HUES6 (cell line): Measurements from ENCODE around the gene STK11IP.

Experiments
- H3K27ac ChIP-seq: 2 replicates; pipeline ENCODE4 v1.7.0; 2013; ENCODE audit warnings: low read depth, mild to moderate bottlenecking, low read length, inconsistent platforms
- H3K27me3 ChIP-seq: 2 replicates; pipeline ENCODE4 v1.6.1; 2013; ENCODE audit warnings: low read length; ENCODE audit not compliant: control insufficient read depth, insufficient read depth
- H3K36me3 ChIP-seq: 2 replicates; pipeline ENCODE4 v1.6.1; 2013; ENCODE audit warnings: low read length; ENCODE audit not compliant: control insufficient read depth, insufficient read depth
- H3K4me1 ChIP-seq: 2 replicates; pipeline ENCODE4 v1.6.1; 2013; ENCODE audit warnings: low read length; ENCODE audit not compliant: control insufficient read depth, insufficient read depth
- H3K4me3 ChIP-seq: 2 replicates; pipeline ENCODE4 v1.5.1; 2013; ENCODE audit warnings: low read depth, low read length
- H3K9ac ChIP-seq: one replicate; pipeline ENCODE4 v1.6.1; 2013; ENCODE audit warnings: mild to moderate bottlenecking, low read length
- H3K9me3 ChIP-seq: 2 replicates; pipeline ENCODE4 v1.6.1; 2013; ENCODE audit warnings: low read depth, low read length; ENCODE audit not compliant: control insufficient read depth, insufficient read depth

STK11IP gene

GRCh38 chr2:219611866-219612576, 14.4 kb downstream of the STK11IP start:
- peaks cover 48% of the 10 kb centered on the region for H3K36me3 ChIP-seq
- no peak overlapping the region for H3K9ac ChIP-seq
- no peaks in the 10 kb centered on the region for H3K4me1 ChIP-seq
- no peak overlapping the region for H3K27ac ChIP-seq
- no peaks in the 10 kb centered on the region for H3K27me3 ChIP-seq
- no peaks in the 10 kb centered on the region for H3K9me3 ChIP-seq
- H3K4me3 ChIP-seq, result no peak overlapping the region

- Histone ChIP-seq H3K4me3 (no peak overlapping the region), H3K27ac (no peak overlapping the region), H3K9ac (no peak overlapping the region), H3K27me3 (no peaks in the 10 kb centered on the region), H3K9me3 (no peaks in the 10 kb centered on the region), H3K36me3 (peaks cover 42% of the 10 kb centered on the region), H3K4me1 (no peaks in the 10 kb centered on the region)
Measured at GRCh38 chr2:219612577-219613286, 15.1 kb downstream of the STK11IP start.

DNA sequence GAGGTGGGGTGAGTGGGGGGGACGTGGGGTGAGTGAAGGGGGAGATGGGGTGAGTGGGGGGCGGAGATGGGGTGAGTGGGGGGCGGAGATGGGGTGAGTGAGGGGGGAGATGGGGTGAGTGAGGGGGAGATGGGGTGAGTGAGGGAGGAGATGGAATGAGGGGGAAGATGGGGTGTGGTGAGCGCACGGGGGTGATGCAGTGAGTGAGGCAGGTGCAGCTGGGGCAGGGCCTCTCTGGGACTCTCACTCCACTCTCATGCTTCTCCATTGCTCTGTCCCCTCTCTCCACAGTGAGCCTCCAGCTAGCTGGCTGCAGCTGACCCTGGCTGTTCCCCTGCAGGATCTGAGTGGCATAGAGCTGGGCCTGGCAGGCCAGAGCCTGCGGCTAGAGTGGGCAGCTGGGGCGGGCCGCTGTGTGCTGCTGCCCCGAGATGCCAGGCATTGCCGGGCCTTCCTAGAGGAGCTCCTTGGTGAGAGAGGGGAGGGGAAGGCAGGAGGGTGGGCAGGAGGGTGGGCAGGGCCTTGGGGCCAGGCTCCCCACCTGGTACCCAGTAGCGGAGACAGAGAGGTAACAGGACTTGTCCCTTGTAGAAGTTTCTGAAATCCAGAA, 15.9 kb downstream of the STK11IP start:
- Histone ChIP-seq H3K4me1 (no peaks in the 10 kb centered on the region), H3K9me3 (no peaks in the 10 kb centered on the region), H3K27me3 (no peaks in the 10 kb centered on the region), H3K9ac (no peak overlapping the region), H3K4me3 (no peak overlapping the region), H3K36me3 (peaks cover 39% of the 10 kb centered on the region), H3K27ac (no peak overlapping the region)

- no peaks in the 10 kb centered on the region for H3K27me3 ChIP-seq
- no peak overlapping the region for H3K4me3 ChIP-seq
- H3K4me1 ChIP-seq, result no peaks in the 10 kb centered on the region
- H3K9ac ChIP-seq, result no peak overlapping the region
- H3K27ac ChIP-seq, result no peak overlapping the region
- H3K9me3 ChIP-seq, result no peaks in the 10 kb centered on the region
- peaks cover 34% of the 10 kb centered on the region for H3K36me3 ChIP-seq
Measured at GRCh38 chr2:219614076-219614860, 16.6 kb downstream of the STK11IP start.

DNA sequence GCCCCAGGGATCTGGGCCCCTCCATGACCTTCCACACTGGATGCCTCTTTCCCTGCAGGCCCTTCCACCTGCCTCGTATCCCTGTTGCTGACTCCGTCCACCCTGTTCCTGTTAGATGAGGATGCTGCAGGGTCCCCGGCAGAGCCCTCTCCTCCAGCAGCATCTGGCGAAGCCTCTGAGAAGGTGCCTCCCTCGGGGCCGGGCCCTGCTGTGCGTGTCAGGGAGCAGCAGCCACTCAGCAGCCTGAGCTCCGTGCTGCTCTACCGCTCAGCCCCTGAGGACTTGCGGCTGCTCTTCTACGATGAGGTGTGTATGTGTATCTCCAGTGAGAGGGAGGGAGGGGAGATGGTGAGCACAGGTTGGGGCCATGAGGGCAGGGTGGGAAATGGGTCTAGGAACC, 17.4 kb downstream of the STK11IP start:
- H3K27me3 ChIP-seq, result no peaks in the 10 kb centered on the region
- no peak overlapping the region for H3K9ac ChIP-seq
- H3K36me3 ChIP-seq, result peaks cover 31% of the 10 kb centered on the region
- H3K4me3 ChIP-seq, result no peak overlapping the region
- no peaks in the 10 kb centered on the region for H3K9me3 ChIP-seq
- no peaks in the 10 kb centered on the region for H3K4me1 ChIP-seq
- H3K27ac ChIP-seq, result no peak overlapping the region

GRCh38 chr2:219615894-219616293, 18.2 kb downstream of the STK11IP start:
- no peaks in the 10 kb centered on the region for H3K4me1 ChIP-seq
- H3K27me3 ChIP-seq, result no peaks in the 10 kb centered on the region
- H3K9ac ChIP-seq, result no peak overlapping the region
- H3K27ac ChIP-seq, result no peak overlapping the region
- H3K36me3 ChIP-seq, result peaks cover 31% of the 10 kb centered on the region
- H3K4me3 ChIP-seq, result no peak overlapping the region
- no peaks in the 10 kb centered on the region for H3K9me3 ChIP-seq

- no peaks in the 10 kb centered on the region for H3K4me1 ChIP-seq
- H3K27me3 ChIP-seq, result no peaks in the 10 kb centered on the region
- no peak overlapping the region for H3K9ac ChIP-seq
- peaks cover 31% of the 10 kb centered on the region for H3K36me3 ChIP-seq
- H3K9me3 ChIP-seq, result no peaks in the 10 kb centered on the region
- H3K27ac ChIP-seq, result no peak overlapping the region
- H3K4me3 ChIP-seq, result no peak overlapping the region
Measured at GRCh38 chr2:219616550-219616949, 18.9 kb downstream of the STK11IP start.

GRCh38 chr2:219618733-219619122, 21.1 kb downstream of the STK11IP start:
- no peak overlapping the region for H3K9ac ChIP-seq
- H3K4me3 ChIP-seq, result no peak overlapping the region
- no peaks in the 10 kb centered on the region for H3K4me1 ChIP-seq
- H3K36me3 ChIP-seq, result peaks cover 23% of the 10 kb centered on the region
- no peaks in the 10 kb centered on the region for H3K9me3 ChIP-seq
- H3K27me3 ChIP-seq, result no peaks in the 10 kb centered on the region
- no peak overlapping the region for H3K27ac ChIP-seq

DNA sequence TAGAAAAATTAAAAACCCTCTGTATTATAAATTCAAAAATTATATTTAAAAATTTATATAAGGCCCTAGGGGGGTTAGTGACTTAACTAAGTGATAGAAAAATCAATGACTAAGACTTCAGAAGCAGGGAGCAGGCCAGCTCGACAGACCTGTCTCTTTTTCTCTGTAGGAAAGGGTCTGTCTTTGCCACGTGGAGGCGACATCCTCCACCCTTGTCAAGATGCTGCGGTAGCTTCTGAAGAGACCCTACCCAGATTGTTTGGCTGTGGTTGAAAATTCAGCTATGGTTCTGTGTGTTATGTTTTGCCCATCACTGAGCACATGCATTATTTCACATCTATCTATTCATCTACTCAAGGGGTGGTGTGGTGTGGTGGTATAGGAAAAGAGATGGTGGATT, 21.6 kb downstream of the STK11IP start:
- H3K9ac ChIP-seq, result no peak overlapping the region
- H3K27me3 ChIP-seq, result no peaks in the 10 kb centered on the region
- H3K36me3 ChIP-seq, result peaks cover 19% of the 10 kb centered on the region
- H3K9me3 ChIP-seq, result no peaks in the 10 kb centered on the region
- no peaks in the 10 kb centered on the region for H3K4me1 ChIP-seq
- H3K4me3 ChIP-seq, result no peak overlapping the region
- H3K27ac ChIP-seq, result no peak overlapping the region

GRCh38 chr2:219620546-219620945, 22.9 kb downstream of the STK11IP start:
- H3K4me1 ChIP-seq, result no peaks in the 10 kb centered on the region
- no peak overlapping the region for H3K27ac ChIP-seq
- H3K9ac ChIP-seq, result no peak overlapping the region
- no peak overlapping the region for H3K4me3 ChIP-seq
- no peaks in the 10 kb centered on the region for H3K27me3 ChIP-seq
- H3K9me3 ChIP-seq, result no peaks in the 10 kb centered on the region
- peaks cover 8% of the 10 kb centered on the region; the same call in 1 of the 2 replicates for H3K36me3 ChIP-seq
